Activated T-cell treated with anti-CD3 and anti-CD28 coated beads for 4 hours (primary cell): Measurements from ENCODE around the gene RASA2.

Source experiments
- DNase-seq: peaks from one replicate; pipeline ENCODE4 v3.0.0-alpha.2; 2020

The RASA2 gene

GRCh38 chr3:141650783-141651182, 164.0 kb downstream of the RASA2 start:
- DNase-seq, result no peak

GRCh38 chr3:141651409-141651808, 164.6 kb downstream of the RASA2 start:
- DNase-seq, result no peak

DNA sequence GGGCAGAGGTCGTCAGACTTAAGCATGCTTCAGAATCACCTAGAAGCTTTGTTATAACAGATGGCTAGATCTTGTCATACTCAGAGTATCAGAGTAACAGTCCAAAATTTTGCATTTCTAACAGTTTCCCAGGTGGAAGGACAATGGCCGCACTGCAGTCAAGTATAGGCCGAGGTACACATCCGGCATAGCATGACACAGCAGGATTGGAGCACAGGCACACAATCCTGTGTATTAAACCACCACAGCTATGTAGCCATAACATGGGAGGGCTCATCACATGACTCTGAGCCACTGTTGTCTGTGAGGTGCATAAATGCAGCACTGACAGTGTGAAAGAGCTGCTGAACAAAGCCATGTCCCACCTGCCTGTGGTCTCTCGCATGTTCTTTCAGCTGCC, 165.5 kb downstream of the RASA2 start:
- no peak for DNase-seq

GRCh38 chr3:141653847-141654246, 167.0 kb downstream of the RASA2 start:
- no peak for DNase-seq

DNA sequence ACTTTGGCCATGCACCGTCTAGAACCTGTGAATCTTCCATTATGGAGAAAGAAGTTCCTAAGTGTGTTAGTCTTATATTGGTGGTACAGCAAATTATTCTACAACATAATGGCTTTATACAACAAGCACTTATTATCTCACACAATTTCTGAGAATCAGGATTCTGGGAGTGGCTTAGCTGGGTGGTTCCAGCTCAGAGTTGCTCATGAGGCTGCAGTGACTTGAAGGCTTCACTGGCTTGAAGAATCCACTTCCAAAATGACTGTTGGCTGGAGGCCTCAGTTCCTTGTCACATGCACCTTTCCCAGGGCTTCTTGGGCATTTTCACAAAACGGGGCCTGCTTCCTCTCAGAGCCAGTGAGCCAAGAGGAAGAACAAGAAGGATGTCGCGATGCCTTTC, 169.0 kb downstream of the RASA2 start:
- DNase-seq, result no peak

DNA sequence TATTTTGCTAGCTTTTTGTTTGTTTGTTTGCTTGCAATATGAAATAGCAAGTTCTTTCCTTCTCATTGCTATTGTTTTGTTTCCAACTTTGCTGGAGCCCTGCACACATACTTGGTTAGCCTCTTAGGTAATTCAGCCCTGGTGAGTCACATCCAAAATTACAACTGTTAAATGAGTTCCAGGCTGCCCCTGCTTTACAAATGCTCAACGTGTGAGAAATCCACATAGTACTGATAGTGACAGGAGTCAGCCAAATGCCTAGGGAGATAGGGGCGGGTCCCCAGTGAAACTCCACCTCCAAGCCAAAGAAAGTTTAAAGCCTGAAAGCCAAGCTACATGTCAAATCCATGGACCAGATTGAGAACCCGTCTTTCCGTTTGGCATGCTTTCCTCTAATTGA, 169.9 kb downstream of the RASA2 start:
- no peak for DNase-seq

- no peak for DNase-seq
Observed at GRCh38 chr3:141657516-141657915, 170.7 kb downstream of the RASA2 start.

DNA sequence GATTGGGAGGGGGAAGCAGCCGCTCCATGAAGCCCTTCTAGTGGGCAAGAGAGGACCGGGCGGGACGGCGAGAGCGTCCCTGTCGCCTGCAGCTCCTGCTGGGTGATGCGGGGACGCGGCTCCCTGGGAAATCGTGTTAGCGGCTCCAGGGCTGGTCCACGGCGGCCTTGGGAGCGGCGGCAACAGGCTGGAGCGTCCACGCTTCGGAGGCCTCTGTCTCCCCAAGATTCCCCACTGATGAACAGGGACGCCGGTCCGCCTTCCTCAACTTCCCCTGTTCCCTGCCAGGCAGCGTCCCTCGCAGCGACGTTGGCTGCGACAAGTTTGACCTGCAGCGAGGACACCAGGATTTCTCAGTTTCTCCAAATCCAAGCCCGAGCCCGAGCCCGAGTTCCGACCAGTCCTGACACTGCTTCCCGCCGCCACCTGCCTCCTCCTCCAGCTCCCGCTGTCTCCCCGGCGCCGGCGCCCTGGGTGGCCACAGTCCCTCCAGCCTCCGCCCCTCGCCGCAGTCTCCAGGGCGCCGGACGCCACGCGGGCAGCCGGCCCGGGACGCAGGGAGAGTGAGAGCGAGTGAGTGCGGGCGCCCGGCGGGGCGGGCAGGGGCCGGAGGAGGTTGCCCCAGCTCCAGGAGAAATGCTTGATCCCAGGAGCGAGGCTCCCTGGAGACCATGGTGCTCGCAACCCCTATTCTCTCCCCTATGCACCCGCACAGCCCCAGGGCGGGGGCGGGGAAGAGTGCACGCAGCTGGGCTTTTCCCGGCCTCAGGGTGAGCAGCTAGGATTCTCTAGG, 173.2 kb downstream of the RASA2 start:
- DNase-seq, result no peak

DNA sequence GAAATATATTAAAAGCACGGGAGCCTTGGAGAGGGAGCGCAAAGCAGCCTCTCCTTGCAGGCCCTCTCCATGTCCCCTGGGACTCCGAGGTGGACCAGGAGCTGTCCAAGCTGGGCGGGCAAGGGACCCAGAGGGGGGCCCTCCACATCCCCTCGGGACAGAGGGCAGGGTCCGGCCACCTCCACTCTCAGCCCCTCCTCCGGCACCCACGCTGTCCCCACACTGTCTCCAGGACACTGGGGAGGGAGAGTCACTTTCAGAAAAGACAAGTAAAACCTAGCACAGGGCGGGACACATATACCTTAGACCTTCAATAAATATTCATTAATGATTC, 173.8 kb downstream of the RASA2 start:
- no peak for DNase-seq

- DNase-seq, result no peak
Observed at GRCh38 chr3:141661229-141662196, 174.7 kb downstream of the RASA2 start.

- DNase-seq, result no peak
Observed at GRCh38 chr3:141663993-141664392, 177.2 kb downstream of the RASA2 start.
